Esophagus muscularis mucosa (tissue), 4 donors: Measurements from ENCODE around the gene NEDD8. TPM values are rescaled to one million over a fixed set of nuclear protein-coding genes. Genes with fewer than 3 reads are reported as not detected.

Experiments used
- DNase-seq: peaks from one replicate; pipeline ENCODE4 v3.0.0-alpha.2; 2017; ENCODE audit errors: extremely low spot score
- H3K27ac ChIP-seq, 4 donors: fragments of 200-600 bp; sonication (generic); replicated peaks in 1 of 4; 1 replicate in 3 of 4; 2 replicates in 1 of 4; pipeline ENCODE4 v1.5.1; 2016 to 2019; ENCODE audit warnings: mild to moderate bottlenecking in 1 of 4
- H3K27me3 ChIP-seq, 4 donors: fragments of 200-600 bp; sonication (generic); one replicate each; pipeline versions ENCODE4 v1.5.1 to v1.6.0; 2016 to 2019
- H3K36me3 ChIP-seq, 4 donors: fragments of 200-600 bp; sonication (generic); one replicate each; pipeline ENCODE4 v1.5.1; 2016 to 2019
- H3K4me1 ChIP-seq, 4 donors: fragments of 200-600 bp; sonication (generic); one replicate each; pipeline ENCODE4 v1.5.1; 2016 to 2019
- H3K4me3 ChIP-seq, 4 donors: fragments of 200-600 bp; sonication (generic); 1 replicate in 2 of 4; 2 replicates in 2 of 4; pipeline ENCODE4 v1.5.1; 2016 to 2019; ENCODE audit warnings: mild to moderate bottlenecking in 4 of 4, moderate library complexity in 1 of 4
- H3K9me3 ChIP-seq, 4 donors: fragments of 200-600 bp; sonication (generic); 1 replicate in 3 of 4; 2 replicates in 1 of 4; pipeline ENCODE4 v1.5.1; 2016 to 2019
- EP300 ChIP-seq: sonication (generic); formaldehyde crosslinking; IDR thresholded peaks from one replicate; pipeline ENCODE4 v1.6.1; 2017; ENCODE audit warnings: antibody characterized with exemption
- POLR2A ChIP-seq: fragments of 450-650 bp; IDR thresholded peaks from one replicate; pipeline ENCODE4 v1.6.1; 2017; ENCODE audit warnings: antibody characterized with exemption, moderate library complexity, mild to moderate bottlenecking, low read depth
- POLR2AphosphoS5 ChIP-seq, 2 donors: sonication (generic); formaldehyde crosslinking; IDR thresholded peaks; one replicate each; pipeline ENCODE4 v1.6.1; 2017; ENCODE audit warnings: antibody characterized with exemption in 2 of 2
- WGBS: methylation state at CpG from one replicate; pipeline ENCODE4 v1.1.5; 2018; 5-methylcytosine and 5-hydroxymethylcytosine counted together
- intact Hi-C: fragments of 100-400 bp; cut with DNase I; formaldehyde crosslinking; loops from one replicate; pipeline ENCODE4 v1.15.1; 2023
- total RNA-seq, 4 donors: library from RNA; depleted of rRNA; stranded (reverse); fragments of >200 nt; gene quantifications; one replicate each; pipeline versions ENCODE4 v1.1.0 to v1.2.1, GENCODE V29; 2016
- TF ChIP-seq, protein P1 (sequence below), 3 experiments: fragments of 200-600 bp in 2 of 3; fragments of 450-650 bp in 1 of 3; sonication (generic) in 2 of 3; IDR thresholded peaks; one replicate each; pipeline ENCODE4 v1.5.1; 2017 to 2019; ENCODE audit warnings: antibody characterized with exemption in 3 of 3, mild to moderate bottlenecking in 2 of 3, moderate library complexity in 1 of 3

NEDD8 gene
- total RNA-seq, 4 donors from 2014 or later: 117 to 152 (median 131) TPM

DNA sequence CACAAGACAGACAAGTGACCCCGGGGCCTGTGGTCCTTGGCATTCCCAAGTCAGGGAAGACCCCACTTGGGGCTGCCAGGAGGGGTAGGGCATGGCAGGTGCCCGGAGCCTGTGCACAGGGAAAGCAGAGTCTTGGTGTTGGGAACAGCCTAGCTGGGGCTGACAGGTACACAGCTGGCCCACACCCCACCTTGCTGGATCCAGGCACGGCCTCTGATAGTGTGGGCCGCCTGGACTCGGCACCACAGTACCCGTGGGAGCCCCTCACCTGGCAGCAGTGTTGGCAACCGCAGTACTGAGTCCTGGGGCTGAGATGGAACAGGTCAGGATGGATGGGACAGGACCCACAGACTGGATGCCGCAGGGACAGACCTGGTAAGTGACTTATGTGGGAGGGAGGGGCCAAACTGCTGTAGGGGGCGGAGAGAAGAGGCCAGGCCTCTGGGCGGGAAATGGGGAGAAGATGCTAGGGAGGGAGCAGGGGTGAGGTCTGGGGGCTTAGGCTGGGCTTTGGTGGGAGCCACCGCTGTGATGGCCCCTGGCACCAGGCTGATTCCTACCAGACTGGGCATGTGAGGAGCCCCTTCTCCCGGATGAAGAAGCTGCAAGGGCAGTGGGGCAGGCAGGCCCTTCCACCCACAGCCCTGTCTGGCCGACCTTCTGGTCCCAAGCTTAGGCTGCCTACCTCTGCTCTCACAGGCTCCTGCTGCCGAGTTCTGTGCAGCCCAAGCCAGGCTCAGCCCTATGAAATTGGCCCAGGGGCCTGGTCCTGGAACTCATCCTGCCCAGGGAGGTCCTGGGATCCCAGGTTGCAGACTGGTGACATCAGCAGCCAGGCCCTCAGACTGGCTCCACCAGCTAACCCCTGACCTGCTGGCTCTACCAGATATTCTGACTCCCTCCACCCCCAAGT lies 30.9 kb upstream of the NEDD8 start, which contains the start of gene TGM1:
TGM1 (minus strand) TSS at position 357 of the 913 bp plus-strand sequence. CDS start 825 bp downstream, outside the sequence.
- DNase-seq: no peak
- 82% methylated on average over 10 of the region's 14 CpGs for WGBS
- Histone ChIP-seq H3K9me3 (no peaks in the 10 kb centered on the region), H3K4me1 (peaks cover 0 to 9% (median 2%) of the 10 kb centered on the region in 4 donors), H3K36me3 (peaks cover 19 to 43% (median 29%) of the 10 kb centered on the region in 4 donors), H3K4me3 (no peak within 1 kb of the TSS), H3K27ac (no peak within 1 kb of the TSS), H3K27me3 (no peaks in the 10 kb centered on the region)
- intact Hi-C loops: no loop called here
- TF ChIP-seq, protein P1, sequence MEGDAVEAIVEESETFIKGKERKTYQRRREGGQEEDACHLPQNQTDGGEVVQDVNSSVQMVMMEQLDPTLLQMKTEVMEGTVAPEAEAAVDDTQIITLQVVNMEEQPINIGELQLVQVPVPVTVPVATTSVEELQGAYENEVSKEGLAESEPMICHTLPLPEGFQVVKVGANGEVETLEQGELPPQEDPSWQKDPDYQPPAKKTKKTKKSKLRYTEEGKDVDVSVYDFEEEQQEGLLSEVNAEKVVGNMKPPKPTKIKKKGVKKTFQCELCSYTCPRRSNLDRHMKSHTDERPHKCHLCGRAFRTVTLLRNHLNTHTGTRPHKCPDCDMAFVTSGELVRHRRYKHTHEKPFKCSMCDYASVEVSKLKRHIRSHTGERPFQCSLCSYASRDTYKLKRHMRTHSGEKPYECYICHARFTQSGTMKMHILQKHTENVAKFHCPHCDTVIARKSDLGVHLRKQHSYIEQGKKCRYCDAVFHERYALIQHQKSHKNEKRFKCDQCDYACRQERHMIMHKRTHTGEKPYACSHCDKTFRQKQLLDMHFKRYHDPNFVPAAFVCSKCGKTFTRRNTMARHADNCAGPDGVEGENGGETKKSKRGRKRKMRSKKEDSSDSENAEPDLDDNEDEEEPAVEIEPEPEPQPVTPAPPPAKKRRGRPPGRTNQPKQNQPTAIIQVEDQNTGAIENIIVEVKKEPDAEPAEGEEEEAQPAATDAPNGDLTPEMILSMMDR (IDR thresholded peaks at IDR 0.05): no peak
- TF ChIP-seq POLR2A (no peak), POLR2AphosphoS5 (IDR thresholded peaks at IDR 0.05) (no peak), EP300 (no peak)

DNA sequence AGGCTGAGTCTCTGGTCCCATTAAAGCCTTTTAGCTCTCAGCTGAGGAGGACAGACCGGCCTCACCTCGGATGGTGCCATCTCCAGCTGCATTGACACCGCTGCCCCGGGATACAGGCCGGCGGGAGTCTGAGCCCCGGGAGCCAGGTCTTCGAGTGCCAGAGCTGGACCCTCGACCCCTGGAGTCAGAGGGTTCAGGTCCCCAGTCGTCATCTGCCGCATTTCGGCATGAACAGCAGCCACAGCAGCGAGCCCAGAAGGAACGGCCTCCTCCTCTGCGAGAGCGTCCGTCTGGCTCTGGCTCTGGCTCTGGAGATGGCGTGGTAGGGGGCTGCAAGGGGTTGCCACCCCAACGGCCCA lies 29.8 kb upstream of the NEDD8 start:
- Histone ChIP-seq H3K9me3 (no peaks in the 10 kb centered on the region), H3K27ac (no peak overlapping the region), H3K36me3 (peaks cover 8 to 32% (median 21%) of the 10 kb centered on the region in 4 donors), H3K4me1 (peaks cover 0 to 9% (median 2%) of the 10 kb centered on the region in 4 donors), H3K27me3 (no peaks in the 10 kb centered on the region), H3K4me3 (no peak overlapping the region)
- WGBS: 93% methylated on average over 8 of the region's 19 CpGs
- no peak for DNase-seq
- intact Hi-C loops: no loop called here
- no peak for TF ChIP-seq POLR2AphosphoS5 (IDR thresholded peaks at IDR 0.05)
- TF ChIP-seq EP300: no peak

- DNase-seq: no peak
- Histone ChIP-seq H3K27me3 (no peaks in the 10 kb centered on the region), H3K36me3 (peaks cover 3 to 27% (median 16%) of the 10 kb centered on the region in 4 donors), H3K4me3 (no peak overlapping the region), H3K27ac (no peak overlapping the region), H3K9me3 (no peaks in the 10 kb centered on the region), H3K4me1 (peaks cover 0 to 9% (median 2%) of the 10 kb centered on the region in 4 donors)
- WGBS: 92% methylated on average over 18 of the region's 20 CpGs
- intact Hi-C loops: no loop called here
- TF ChIP-seq EP300 (no peak), POLR2A (no peak), POLR2AphosphoS5 (IDR thresholded peaks at IDR 0.05) (no peak)
- TF ChIP-seq, protein P1 (IDR thresholded peaks at IDR 0.05): no peak
These were observed 29.2 kb upstream of the NEDD8 start for GRCh38 chr14:24261256-24261968.

GRCh38 chr14:24260780-24261157 lies 28.6 kb upstream of the NEDD8 start:
- DNase-seq: no peak
- Histone ChIP-seq H3K9me3 (no peaks in the 10 kb centered on the region), H3K4me3 (no peak overlapping the region), H3K4me1 (peaks cover 0 to 9% (median 2%) of the 10 kb centered on the region in 4 donors), H3K27me3 (no peaks in the 10 kb centered on the region), H3K27ac (no peak overlapping the region), H3K36me3 (peaks cover 0 to 20% (median 11%) of the 10 kb centered on the region in 4 donors)
- TF ChIP-seq, protein P1 (IDR thresholded peaks at IDR 0.05): no peak
- no peak for TF ChIP-seq POLR2AphosphoS5 (IDR thresholded peaks at IDR 0.05)
- no peak for TF ChIP-seq EP300
- TF ChIP-seq POLR2A: no peak
- intact Hi-C loops: no loop called here
- 71% methylated on average over 1 of the region's 4 CpGs for WGBS
